HepG2 (cell line): Measurements from ENCODE around the gene TJAP1.

Experiments used
- ADNP ChIP-seq: sonication (generic); formaldehyde crosslinking; IDR thresholded peaks from 2 replicates; pipeline ENCODE4 v1.4.0; 2020; ENCODE audit warnings: missing genetic modification reagents
- GLI4 ChIP-seq: sonication (generic); formaldehyde crosslinking; IDR thresholded peaks from 2 replicates; pipeline ENCODE4 v1.5.1; 2020; ENCODE audit warnings: missing genetic modification reagents, mild to moderate bottlenecking, moderate library complexity, borderline replicate concordance
- TF ChIP-seq, protein P1 (sequence below): IDR thresholded peaks from 2 replicates; pipeline ENCODE4 v1.4.0; 2020; ENCODE audit warnings: mild to moderate bottlenecking, missing genetic modification reagents

DNA sequence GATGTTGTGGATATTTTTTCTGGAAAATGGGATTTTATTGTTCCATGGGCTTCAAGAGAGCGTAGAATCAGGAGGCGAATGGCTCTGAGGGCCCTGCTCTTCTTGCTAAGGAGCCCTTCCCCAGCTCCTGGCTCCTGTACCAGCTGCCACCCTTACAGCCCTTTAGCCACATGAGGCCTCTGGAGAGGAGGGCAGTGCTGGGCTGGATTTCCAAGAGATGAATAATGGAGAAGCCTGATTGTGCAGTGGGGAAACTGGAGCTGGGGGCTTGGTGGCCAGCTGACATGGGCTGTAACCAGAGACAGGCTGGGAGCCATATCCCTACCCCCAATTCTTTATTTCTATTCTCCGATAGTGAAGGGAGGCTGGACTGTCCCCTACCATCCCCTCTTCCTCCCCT, 23.6 kb downstream of the TJAP1 start:
- no peak for TF ChIP-seq ADNP (CRISPR knock-in tag)
- no peak for TF ChIP-seq GLI4 (CRISPR knock-in tag)
- TF ChIP-seq, protein P1, sequence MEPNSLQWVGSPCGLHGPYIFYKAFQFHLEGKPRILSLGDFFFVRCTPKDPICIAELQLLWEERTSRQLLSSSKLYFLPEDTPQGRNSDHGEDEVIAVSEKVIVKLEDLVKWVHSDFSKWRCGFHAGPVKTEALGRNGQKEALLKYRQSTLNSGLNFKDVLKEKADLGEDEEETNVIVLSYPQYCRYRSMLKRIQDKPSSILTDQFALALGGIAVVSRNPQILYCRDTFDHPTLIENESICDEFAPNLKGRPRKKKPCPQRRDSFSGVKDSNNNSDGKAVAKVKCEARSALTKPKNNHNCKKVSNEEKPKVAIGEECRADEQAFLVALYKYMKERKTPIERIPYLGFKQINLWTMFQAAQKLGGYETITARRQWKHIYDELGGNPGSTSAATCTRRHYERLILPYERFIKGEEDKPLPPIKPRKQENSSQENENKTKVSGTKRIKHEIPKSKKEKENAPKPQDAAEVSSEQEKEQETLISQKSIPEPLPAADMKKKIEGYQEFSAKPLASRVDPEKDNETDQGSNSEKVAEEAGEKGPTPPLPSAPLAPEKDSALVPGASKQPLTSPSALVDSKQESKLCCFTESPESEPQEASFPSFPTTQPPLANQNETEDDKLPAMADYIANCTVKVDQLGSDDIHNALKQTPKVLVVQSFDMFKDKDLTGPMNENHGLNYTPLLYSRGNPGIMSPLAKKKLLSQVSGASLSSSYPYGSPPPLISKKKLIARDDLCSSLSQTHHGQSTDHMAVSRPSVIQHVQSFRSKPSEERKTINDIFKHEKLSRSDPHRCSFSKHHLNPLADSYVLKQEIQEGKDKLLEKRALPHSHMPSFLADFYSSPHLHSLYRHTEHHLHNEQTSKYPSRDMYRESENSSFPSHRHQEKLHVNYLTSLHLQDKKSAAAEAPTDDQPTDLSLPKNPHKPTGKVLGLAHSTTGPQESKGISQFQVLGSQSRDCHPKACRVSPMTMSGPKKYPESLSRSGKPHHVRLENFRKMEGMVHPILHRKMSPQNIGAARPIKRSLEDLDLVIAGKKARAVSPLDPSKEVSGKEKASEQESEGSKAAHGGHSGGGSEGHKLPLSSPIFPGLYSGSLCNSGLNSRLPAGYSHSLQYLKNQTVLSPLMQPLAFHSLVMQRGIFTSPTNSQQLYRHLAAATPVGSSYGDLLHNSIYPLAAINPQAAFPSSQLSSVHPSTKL (CRISPR knock-in tag), result no peak
